A172 (cell line): ENCODE measurements around the gene PCSK4. TPM values are rescaled to one million over a fixed set of nuclear protein-coding genes. Genes with fewer than 3 reads are reported as not detected.

Source experiments
- DNase-seq: peaks from one replicate; pipeline ENCODE4 v3.0.0-alpha.2; 2015; ENCODE audit warnings: low spot score
- total RNA-seq: library from RNA; depleted of rRNA; stranded (reverse); fragments of >200 nt; shearing (Covaris generic); gene quantifications from 2 replicates; pipeline ENCODE4 v1.2.3, GENCODE V29; 2014

Gene PCSK4
- total RNA-seq, 1 experiment from 2014 or later, result 3.1 TPM

DNA sequence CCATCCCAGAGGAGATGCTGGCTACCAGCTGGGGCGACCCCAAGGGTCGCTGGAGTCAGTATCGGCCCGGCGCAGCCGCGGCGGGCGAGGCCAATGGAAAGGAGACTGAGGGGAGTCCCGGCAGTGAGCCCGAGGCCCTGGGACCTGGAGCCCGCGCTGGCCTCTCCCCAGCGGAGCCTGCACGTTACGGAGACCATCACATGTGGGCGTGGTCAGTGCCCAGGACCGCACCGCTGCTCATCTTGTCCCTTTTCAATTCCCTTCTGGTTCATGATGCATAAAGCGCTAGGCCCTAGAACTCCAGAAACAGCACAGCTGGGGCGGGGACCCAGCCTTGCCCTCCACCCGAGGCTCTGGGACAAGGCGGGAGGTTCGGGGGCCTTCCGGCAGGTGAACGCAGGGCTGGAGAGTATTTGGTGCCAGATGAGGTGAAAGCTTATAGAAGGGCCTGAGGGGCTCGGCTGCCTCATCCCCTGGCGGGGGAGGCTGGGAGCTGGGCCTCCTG, 19.1 kb downstream of the PCSK4 start:
- DNase-seq, result no peak

DNA sequence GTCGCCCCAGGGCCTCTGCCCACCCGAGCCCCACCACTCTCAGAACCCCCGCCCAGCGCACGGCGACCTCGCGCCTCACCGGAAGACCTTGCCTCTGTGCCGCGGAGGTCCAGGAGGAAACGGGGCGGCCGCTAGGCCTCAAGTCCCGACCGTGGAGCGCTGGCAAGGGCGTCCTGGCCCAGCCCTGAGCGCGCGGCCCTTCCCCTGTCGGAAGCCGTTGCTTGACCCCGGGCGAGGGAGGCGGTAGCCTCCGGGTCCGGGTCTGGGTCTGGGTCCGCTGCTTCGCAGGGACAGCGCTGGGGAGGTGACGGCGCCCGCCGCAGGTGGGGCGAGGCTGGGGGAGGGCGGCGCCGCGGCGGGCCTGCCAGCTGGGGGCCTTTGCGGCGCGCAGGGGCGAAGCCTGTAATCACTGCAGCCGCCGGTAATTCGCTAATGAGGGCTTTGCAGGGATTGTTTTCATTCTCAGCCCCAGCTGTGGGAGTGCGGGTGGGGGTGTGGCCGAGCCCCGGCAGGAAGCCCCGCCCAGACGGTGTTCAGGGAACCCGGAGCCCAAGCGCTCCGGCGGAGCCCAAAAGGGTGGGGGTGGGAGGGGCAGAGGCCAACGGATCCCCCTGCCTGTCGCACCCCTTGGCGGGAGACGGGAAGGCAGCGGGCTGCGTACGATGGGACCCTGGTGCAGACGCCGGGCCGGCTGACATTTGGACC, 19.7 kb downstream of the PCSK4 start:
- DNase-seq, result no peak

DNA sequence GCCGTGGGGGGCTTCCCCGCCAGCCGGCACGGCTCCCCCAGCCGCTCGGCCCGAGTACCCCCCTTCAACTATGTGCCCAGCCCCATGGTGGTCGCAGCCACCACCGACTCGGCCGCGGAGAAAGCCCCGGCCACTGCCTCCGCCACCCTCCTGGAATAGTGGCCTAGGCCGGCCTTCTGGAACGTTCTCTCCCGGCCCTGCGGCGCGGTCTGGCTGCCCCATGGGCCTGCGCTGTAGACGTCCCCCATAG, 20.2 kb downstream of the PCSK4 start:
- no peak for DNase-seq

DNA sequence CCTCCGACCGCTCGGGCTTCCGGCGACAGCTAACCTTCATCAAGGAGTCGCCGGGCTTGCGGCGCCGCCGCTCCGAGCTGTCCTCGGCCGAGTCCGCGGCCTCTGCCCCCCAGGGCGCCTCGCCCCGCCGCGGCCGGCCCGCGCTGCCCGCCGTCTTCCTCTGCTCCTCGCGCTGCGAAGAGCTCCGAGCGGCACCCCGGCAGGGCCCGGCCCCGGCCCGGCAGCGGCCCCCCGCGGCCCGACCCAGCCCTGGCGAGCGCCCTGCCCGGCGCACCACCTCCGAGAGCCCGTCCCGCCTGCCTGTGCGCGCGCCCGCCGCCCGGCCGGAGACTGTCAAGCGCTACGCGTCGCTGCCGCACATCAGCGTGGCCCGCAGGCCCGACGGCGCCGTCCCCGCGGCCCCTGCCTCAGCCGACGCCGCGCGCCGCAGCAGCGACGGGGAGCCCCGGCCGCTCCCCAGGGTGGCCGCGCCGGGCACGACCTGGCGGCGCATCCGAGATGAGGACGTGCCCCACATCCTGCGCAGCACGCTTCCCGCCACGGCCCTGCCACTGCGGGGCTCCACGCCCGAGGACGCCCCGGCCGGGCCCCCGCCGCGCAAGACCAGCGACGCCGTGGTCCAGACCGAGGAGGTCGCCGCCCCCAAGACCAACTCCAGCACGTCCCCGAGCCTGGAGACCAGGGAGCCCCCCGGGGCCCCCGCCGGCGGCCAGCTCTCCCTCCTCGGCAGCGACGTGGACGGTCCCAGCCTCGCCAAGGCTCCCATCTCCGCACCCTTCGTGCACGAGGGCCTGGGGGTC, 20.7 kb downstream of the PCSK4 start:
- no peak for DNase-seq

DNA sequence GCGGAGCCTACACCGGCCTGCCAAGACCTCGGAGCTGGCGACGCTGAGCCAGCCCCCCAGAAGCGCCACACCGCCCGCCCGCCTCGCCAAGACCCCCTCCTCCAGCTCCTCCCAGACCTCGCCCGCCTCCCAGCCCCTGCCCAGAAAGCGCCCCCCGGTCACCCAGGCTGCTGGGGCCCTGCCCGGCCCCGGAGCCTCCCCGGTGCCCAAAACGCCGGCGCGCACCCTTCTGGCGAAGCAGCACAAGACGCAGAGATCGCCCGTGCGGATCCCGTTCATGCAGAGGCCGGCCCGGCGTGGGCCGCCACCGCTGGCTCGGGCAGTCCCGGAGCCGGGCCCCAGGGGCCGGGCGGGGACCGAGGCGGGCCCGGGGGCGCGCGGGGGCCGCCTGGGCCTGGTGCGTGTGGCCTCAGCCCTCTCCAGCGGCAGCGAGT, 21.3 kb downstream of the PCSK4 start:
- DNase-seq, result no peak

DNA sequence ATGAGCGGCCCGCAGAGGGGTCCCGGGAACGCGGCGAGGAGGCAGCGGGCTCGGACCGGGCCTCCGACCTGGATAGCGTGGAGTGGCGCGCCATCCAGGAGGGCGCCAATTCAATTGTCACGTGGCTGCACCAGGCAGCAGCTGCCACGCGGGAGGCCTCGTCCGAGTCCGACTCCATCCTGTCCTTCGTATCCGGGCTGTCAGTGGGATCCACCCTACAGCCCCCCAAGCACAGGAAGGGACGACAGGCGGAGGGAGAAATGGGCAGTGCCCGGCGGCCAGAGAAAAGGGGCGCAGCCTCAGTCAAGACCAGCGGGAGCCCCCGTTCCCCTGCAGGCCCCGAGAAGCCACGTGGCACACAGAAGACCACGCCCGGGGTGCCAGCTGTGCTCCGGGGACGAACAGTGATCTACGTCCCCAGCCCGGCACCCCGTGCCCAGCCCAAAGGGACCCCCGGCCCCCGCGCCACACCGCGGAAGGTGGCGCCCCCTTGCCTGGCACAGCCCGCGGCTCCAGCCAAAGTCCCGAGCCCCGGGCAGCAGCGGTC, 21.8 kb downstream of the PCSK4 start:
- no peak for DNase-seq

DNA sequence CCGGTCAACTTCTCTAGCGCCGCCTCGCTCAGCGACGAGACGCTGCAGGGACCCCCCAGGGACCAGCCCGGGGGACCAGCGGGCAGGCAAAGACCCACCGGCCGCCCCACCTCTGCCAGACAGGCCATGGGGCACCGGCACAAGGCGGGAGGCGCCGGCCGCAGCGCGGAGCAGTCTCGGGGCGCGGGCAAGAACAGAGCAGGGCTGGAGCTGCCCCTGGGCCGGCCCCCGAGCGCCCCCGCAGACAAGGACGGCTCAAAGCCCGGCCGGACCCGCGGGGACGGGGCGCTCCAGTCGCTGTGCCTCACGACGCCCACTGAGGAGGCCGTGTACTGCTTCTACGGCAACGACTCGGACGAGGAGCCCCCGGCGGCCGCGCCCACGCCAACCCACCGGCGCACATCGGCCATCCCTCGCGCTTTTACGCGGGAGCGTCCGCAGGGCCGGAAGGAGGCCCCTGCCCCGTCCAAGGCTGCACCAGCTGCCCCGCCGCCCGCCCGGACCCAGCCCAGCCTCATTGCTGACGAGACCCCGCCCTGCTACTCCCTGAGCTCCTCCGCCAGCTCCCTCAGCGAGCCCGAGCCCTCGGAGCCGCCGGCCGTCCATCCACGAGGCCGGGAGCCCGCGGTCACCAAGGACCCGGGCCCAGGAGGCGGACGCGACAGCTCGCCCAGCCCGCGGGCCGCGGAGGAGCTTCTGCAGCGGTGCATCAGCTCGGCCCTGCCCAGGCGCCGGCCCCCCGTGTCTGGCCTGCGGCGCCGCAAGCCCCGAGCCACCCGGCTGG, 22.5 kb downstream of the PCSK4 start:
- no peak for DNase-seq

DNA sequence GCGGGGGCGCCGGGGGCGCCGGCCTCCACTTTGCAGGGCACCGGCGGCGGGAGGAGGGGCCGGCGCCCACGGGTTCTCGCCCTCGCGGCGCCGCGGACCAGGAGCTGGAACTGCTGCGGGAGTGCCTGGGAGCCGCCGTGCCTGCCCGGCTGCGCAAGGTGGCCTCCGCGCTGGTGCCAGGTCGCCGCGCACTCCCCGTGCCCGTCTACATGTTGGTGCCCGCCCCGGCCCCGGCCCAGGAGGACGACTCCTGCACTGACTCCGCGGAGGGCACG, 23.0 kb downstream of the PCSK4 start:
- no peak for DNase-seq

DNA sequence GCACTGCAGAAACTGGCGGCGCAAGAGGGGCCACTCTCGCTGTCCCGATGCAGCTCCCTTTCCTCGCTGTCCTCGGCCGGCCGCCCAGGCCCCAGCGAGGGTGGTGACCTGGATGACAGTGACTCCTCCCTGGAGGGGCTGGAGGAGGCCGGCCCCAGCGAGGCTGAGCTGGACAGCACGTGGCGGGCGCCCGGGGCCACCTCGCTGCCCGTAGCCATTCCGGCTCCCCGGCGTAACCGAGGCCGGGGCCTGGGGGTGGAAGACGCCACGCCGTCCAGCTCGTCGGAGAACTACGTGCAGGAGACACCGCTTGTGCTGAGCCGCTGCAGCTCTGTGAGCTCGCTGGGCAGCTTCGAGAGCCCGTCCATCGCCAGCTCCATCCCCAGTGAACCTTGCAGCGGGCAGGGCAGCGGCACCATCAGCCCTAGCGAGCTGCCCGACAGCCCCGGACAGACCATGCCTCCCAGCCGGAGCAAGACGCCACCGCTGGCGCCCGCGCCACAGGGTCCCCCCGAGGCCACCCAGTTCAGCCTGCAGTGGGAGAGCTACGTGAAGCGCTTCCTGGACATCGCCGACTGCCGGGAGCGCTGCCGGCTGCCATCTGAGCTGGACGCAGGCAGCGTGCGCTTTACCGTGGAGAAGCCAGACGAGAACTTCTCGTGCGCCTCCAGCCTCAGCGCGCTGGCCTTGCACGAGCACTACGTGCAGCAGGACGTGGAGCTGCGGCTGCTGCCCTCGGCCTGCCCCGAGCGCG, 23.5 kb downstream of the PCSK4 start:
- DNase-seq, result no peak

DNA sequence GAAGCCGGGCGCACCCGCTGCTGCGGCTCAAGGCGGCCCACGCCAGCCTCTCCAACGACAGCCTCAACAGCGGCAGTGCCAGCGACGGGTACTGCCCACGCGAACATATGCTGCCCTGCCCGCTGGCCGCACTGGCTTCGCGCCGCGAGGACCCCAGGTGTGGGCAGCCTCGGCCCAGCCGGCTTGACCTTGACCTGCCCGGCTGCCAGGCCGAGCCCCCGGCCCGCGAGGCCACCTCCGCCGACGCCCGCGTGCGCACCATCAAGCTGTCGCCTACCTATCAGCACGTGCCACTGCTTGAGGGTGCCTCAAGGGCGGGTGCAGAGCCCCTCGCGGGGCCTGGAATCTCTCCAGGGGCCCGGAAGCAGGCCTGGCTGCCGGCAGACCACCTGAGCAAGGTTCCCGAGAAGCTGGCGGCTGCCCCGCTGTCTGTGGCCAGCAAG, 24.1 kb downstream of the PCSK4 start:
- no peak for DNase-seq

DNA sequence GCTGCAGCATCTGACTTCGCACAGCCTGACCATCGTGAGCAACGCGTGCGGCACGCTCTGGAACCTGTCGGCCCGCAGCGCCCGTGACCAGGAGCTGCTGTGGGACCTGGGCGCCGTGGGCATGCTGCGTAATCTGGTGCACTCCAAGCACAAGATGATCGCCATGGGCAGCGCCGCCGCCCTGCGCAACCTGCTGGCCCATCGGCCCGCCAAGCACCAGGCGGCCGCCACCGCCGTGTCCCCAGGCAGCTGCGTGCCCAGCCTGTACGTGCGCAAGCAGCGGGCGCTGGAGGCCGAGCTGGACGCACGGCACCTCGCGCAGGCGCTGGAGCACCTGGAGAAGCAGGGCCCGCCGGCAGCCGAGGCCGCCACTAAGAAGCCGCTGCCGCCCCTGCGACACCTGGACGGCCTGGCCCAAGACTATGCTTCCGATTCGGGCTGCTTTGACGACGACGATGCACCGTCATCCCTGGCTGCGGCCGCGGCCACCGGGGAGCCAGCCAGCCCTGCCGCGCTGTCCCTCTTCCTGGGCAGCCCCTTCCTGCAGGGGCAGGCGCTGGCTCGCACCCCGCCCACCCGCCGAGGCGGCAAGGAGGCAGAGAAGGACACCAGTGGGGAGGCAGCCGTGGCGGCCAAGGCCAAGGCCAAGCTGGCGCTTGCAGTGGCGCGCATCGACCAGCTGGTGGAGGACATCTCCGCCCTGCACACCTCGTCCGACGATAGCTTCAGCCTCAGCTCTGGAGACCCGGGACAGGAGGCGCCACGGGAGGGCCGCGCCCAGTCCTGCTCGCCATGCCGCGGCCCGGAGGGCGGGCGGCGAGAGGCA, 24.7 kb downstream of the PCSK4 start:
- DNase-seq, result no peak

DNA sequence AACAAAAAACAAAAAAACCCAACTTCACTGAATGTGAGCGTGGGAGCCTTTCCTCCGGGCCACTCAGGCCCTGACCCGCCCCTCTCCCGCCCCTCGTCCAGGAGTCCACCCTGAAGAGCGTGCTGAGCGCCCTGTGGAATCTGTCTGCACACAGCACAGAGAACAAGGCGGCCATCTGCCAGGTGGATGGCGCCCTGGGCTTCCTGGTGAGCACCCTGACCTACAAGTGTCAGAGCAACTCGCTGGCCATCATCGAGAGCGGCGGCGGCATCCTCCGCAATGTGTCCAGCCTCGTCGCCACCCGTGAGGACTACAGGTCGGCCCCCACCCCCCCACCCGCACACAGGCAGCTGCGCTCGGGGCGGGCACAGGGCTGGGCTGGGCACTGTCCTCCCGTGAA, 28.3 kb downstream of the PCSK4 start:
- DNase-seq, result no peak

DNA sequence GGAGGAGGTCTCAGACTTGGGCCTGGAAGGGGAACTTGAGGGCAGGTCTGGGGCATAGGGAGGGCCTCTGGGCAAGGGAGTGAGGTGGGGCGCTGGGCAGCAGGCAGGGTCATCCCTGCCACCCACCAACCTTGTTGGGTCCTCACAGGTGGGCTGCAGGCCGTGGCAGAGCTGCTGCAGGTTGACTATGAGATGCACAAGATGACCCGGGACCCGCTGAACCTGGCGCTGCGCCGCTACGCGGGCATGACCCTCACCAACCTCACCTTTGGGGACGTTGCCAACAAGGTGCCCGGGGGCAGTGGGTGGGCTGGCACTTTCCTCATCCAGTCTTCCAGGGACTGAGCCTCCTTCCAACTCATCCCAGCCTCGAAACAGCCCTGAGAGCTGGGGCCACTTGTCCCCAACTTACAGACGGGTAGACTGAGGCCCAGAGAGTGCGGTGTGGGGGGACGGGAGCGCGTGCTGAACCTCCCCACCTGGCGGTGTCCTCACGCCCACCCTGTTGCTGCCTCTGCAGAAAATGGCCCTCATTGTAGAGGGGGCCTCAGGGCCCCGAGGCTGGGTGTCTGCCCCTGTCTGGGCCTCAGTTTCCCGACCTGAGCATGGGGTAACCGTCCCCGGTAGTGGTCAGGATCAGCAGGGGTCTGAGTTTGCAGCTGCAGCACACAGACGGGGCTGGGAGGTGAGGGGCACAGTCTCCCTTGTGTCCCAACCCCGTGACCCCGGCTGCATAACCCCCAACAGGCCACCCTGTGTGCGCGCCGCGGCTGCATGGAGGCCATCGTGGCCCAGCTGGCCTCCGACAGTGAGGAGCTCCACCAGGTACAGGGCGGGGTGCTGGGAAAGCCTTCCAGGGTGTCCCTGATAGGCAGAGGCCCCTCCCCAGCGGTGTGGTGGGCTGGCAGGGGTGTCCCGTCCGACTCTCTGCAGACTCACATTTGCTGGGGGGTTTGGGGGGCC, 29.8 kb downstream of the PCSK4 start:
- no peak for DNase-seq

DNA sequence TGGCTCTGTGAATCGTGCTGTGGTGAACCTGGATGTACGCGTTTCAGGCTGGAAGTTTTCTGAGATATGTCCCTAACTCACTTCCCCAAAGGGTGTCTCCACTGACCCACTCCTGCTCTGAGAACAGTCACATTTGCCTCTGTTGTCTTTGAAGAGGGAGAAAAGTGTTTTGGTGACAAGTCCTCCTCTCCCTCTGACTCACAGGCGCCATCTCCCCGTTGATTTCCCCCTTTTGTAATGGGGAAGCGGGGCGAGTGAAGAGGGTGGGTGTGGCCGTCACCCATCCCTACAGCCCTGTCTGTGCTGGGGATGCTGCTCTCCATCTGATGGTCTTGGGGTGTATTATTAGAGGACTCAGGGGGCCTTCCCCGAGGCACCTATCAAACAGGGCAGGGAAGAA, 30.7 kb downstream of the PCSK4 start:
- no peak for DNase-seq

DNA sequence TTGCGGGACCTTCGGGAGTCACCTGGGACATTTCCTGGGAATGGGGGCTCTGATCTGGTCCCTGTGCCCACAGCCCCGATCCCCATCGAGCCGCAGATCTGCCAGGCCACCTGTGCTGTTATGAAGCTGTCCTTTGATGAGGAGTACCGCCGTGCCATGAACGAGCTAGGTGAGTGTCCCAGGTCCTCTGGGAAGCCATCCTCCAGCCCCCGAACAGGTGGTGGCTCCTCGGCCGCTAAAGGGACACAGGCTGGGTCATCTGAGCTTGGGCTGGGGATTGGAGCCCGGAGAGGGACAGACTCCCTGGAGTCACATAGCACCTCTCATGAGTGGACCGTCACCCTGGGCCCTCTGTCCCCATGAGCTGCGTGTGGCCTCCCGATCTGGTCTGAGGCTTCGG, 32.3 kb downstream of the PCSK4 start:
- DNase-seq, result no peak

DNA sequence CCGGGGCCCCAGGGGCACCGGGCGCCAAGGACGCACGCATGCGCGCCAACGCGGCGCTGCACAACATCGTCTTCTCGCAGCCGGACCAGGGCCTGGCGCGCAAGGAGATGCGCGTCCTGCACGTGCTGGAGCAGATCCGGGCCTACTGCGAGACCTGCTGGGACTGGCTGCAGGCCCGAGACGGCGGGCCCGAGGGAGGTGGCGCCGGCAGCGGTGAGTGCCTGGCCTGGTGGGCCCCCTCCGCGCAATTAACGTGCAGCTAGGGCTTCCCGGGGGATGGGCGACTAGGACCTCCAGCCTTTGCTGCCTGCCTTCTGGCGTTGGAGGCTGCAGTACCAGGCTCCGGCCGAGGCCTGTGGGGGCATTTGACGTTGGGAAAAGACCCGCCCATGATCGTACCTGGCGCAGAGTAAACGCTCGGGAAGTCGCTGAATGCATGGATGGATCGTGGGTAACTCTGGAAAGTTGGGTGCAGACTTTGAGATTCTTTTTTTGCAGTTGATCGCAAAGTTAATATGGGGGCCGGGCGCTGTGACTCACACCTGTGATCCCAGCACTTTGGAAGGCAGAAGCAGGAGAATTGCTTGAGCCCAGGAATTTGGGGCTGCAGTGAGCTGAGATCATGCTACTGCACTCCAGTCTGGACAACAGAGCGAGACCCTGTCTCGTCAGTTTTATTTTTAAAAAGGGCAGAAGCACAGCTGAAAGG, 33.0 kb downstream of the PCSK4 start:
- DNase-seq, result no peak

DNA sequence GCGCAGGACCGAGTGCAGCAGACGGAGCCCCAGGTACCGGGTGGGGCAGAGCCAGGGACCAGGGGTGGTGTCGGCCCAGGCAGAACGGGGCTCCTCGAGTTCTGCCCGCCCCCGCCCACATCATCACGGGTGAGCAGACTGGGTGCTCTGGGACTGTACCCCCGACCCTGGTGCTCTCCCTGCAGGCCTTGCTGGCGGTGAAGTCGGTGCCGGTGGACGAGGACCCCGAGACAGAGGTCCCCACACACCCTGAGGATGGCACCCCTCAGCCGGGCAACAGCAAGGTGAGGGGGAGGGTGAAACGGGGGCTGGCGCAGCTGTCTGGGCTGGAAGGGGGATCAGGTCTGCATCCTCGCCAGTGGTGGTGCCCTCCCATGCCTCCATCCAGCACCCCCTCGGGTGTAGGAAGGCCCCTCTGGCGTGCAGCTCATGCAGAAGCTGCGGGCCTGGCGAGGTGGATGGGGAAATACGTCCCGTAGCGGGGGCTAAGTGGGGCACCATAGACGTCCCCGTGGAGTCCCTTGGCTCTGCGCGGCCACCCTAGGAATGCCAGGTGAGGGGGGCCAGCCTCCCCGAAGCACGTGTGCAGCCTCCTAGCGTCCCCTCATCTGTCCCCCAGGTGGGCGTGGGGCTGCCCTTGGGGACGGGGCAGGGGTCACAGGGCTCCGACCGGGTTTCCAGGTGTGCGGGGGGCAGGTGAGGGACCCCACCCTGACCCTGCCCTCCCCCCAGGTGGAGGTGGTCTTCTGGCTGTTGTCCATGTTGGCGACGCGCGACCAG, 33.8 kb downstream of the PCSK4 start:
- no peak for DNase-seq
